RWPE2 (cell line): ENCODE data around the gene ZNF385C.

Experiments used
- ATAC-seq: fragments of 200-7000 bp; cut with Tn5 transposase; 3 replicates; pipeline ENCODE4 v1.9.1; 2021; ENCODE audit warnings: low read depth
- DNase-seq: peaks from one replicate; pipeline ENCODE4 v3.0.0-alpha.2; 2020; ENCODE audit warnings: low spot score
- H3K27ac ChIP-seq: fragments of 450-650 bp; 2 replicates; pipeline ENCODE4 v1.5.1; 2017; ENCODE audit warnings: mild to moderate bottlenecking; ENCODE audit not compliant: poor library complexity, severe bottlenecking
- H3K27me3 ChIP-seq: fragments of 250-450 bp; sonication (Bioruptor Pico); 2 replicates; pipeline ENCODE4 v1.5.1; 2021; ENCODE audit warnings: mild to moderate bottlenecking, moderate library complexity; ENCODE audit not compliant: insufficient read depth, poor library complexity, severe bottlenecking
- H3K36me3 ChIP-seq: fragments of 250-450 bp; sonication (Bioruptor Pico); 2 replicates; pipeline ENCODE4 v1.5.1; 2020; ENCODE audit warnings: low read depth, mild to moderate bottlenecking, moderate library complexity
- H3K4me1 ChIP-seq: fragments of 250-450 bp; sonication (Bioruptor Pico); 2 replicates; pipeline ENCODE4 v1.5.1; 2021; ENCODE audit warnings: mild to moderate bottlenecking, moderate library complexity; ENCODE audit not compliant: insufficient read depth, poor library complexity, severe bottlenecking
- H3K4me3 ChIP-seq: fragments of 250-450 bp; sonication (Bioruptor Pico); 2 replicates; pipeline ENCODE4 v1.5.1; 2021; ENCODE audit warnings: mild to moderate bottlenecking, moderate library complexity; ENCODE audit not compliant: severe bottlenecking
- H3K9me3 ChIP-seq: fragments of 250-450 bp; sonication (Bioruptor Pico); 2 replicates; pipeline ENCODE4 v1.5.1; 2021; ENCODE audit warnings: mild to moderate bottlenecking, moderate library complexity; ENCODE audit not compliant: severe bottlenecking
- TF ChIP-seq, protein P1 (sequence below): fragments of 450-650 bp; IDR thresholded peaks from one replicate; pipeline ENCODE4 v1.5.1; 2017; ENCODE audit warnings: mild to moderate bottlenecking, moderate library complexity; ENCODE audit not compliant: poor library complexity, severe bottlenecking

The ZNF385C gene

DNA sequence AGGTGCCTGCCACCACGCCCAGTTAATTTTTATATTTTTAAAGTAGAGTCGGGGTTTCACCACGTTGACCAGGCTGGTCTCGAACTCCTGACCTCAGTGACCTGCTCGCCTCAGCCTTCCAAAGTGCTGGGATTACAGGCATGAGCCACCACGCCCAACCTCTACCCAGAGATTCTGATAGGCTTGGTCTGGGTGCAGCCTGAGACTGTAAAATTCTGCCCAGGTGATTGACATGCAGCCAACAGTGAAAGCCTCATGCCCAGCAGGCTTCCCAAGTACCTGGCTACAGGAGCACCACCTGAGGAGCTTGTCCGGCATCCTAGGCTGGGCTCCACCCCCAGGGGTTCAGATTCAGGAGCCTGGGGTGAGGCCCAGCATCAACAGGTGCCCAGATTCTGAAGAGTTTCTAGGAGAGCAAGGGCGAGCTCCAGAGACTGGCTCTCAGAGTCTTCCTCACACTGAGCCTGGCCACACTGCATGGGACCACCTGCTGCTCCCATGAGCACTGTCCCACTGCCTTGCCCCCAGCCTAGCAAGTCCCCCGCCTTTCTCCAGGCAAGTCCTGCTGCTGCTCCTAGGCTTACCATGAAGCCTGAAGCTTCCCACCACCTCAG is 16.6 kb downstream of the ZNF385C start:
- Histone ChIP-seq H3K27me3 (no peaks in the 10 kb centered on the region), H3K36me3 (no peaks in the 10 kb centered on the region), H3K4me3 (no peak overlapping the region), H3K4me1 (no peaks in the 10 kb centered on the region), H3K9me3 (no peaks in the 10 kb centered on the region), H3K27ac (no peak overlapping the region)
- no peak for DNase-seq
- TF ChIP-seq, protein P1, sequence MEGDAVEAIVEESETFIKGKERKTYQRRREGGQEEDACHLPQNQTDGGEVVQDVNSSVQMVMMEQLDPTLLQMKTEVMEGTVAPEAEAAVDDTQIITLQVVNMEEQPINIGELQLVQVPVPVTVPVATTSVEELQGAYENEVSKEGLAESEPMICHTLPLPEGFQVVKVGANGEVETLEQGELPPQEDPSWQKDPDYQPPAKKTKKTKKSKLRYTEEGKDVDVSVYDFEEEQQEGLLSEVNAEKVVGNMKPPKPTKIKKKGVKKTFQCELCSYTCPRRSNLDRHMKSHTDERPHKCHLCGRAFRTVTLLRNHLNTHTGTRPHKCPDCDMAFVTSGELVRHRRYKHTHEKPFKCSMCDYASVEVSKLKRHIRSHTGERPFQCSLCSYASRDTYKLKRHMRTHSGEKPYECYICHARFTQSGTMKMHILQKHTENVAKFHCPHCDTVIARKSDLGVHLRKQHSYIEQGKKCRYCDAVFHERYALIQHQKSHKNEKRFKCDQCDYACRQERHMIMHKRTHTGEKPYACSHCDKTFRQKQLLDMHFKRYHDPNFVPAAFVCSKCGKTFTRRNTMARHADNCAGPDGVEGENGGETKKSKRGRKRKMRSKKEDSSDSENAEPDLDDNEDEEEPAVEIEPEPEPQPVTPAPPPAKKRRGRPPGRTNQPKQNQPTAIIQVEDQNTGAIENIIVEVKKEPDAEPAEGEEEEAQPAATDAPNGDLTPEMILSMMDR: no peak
- ATAC-seq: no peak

- Histone ChIP-seq H3K4me3 (no peak overlapping the region), H3K36me3 (no peaks in the 10 kb centered on the region), H3K9me3 (no peaks in the 10 kb centered on the region), H3K27me3 (no peaks in the 10 kb centered on the region), H3K27ac (no peak overlapping the region), H3K4me1 (no peaks in the 10 kb centered on the region)
- ATAC-seq (no peak), DNase-seq (no peak)
- TF ChIP-seq, protein P1: no peak
Observed at GRCh38 chr17:42079541-42079940, 18.7 kb downstream of the ZNF385C start.

GRCh38 chr17:42078396-42079043 is 19.8 kb downstream of the ZNF385C start:
- ATAC-seq: no peak

DNA sequence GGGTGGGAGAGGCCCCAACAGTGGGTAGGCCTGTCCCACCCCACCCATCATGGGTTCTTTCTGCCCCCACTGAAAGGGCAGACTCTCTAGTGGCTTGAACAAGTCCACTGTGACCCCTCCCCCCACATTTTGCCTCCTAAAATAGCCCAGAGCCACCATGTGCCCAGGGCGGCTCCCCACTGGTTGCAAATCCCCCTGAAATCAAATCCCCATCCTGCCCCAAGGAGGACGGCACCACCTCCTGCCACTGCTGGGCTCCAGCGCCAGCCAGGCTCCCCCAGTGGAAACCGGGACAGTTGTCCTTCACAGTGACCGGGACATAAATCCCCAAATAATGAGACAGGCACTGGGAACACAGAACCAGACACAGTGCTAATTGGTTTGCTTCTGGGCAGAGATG is 20.5 kb downstream of the ZNF385C start:
- TF ChIP-seq, protein P1: no peak

More at GRCh38 chr17:42078396-42079043, 19.8 kb downstream of the ZNF385C start:
- Histone ChIP-seq H3K4me3 (no peak overlapping the region), H3K36me3 (no peaks in the 10 kb centered on the region), H3K4me1 (no peaks in the 10 kb centered on the region), H3K27ac (no peak overlapping the region), H3K9me3 (no peaks in the 10 kb centered on the region), H3K27me3 (no peaks in the 10 kb centered on the region)
- TF ChIP-seq, protein P1: no peak
- DNase-seq: no peak

DNA sequence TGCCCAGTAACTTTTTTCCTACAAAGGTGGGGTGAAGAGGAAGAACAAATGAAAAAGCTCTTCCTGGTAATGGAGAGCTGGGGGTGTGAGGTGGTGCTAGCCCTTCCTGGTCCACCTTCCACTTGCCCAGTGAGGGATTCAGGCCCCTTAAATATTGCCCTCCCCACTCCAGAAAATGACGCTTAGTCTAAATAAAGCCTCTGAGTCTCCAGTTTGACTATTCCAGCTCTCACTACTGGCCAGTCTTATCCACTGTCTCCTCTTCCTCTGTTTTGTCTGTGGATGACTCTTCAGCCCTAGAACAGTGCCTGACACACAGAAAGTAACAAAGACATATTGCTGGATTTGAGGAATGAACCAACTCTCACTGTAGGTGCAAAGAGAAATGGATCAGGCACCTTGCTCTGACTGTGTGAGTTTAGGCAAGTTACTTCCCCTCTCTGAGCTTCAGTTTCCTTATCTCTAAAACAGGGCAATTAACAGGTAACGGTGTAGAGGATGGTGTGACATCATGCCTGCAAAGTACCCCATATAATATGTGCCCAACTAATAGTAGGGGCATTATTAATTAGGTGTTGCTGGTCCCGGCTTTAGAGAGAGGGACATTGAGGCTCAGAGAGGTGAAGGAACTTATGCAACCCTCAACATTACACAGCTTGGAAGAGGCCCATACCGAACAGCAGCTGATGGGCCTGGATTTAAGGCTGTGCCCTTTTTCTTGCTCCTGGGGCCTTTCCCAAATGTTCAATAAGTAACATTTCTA is 21.3 kb downstream of the ZNF385C start:
- DNase-seq: no peak
- no peak for ATAC-seq
- TF ChIP-seq, protein P1: no peak
- H3K9me3 ChIP-seq: no peaks in the 10 kb centered on the region
- H3K4me1 ChIP-seq: no peaks in the 10 kb centered on the region
- H3K36me3 ChIP-seq: no peaks in the 10 kb centered on the region
- H3K27me3 ChIP-seq: peaks cover 2% of the 10 kb centered on the region
- H3K4me3 ChIP-seq: no peak overlapping the region
- H3K27ac ChIP-seq: no peak overlapping the region

More for the DNA sequence above, 20.5 kb downstream of the ZNF385C start:
- no peak overlapping the region for H3K27ac ChIP-seq
- no peak for ATAC-seq
- H3K27me3 ChIP-seq: no peaks in the 10 kb centered on the region
- H3K9me3 ChIP-seq: no peaks in the 10 kb centered on the region
- no peaks in the 10 kb centered on the region for H3K4me1 ChIP-seq
- H3K4me3 ChIP-seq: no peak overlapping the region
- no peaks in the 10 kb centered on the region for H3K36me3 ChIP-seq
- DNase-seq: no peak
